Endothelial cell (in vitro differentiated cells): ENCODE measurements around the gene ZNF627. TPM values are rescaled to one million over a fixed set of nuclear protein-coding genes. Genes with fewer than 3 reads are reported as not detected.
"Not testable (repeated sequence)": the region's sequence is repeated elsewhere in the genome, so short reads cannot be mapped to it uniquely, and the experiment has no call there.

Source experiments
- DNase-seq: peaks from one replicate; pipeline ENCODE4 v3.0.0; 2021; ENCODE audit warnings: low spot score
- H3K27ac Mint-ChIP-seq: one replicate; pipeline ENCODE4 v1.8.0; 2021; ENCODE audit warnings: mixed read lengths, inconsistent platforms; ENCODE audit not compliant: unreplicated experiment
- H3K27me3 Mint-ChIP-seq: one replicate; pipeline ENCODE4 v1.8.0; 2021; ENCODE audit warnings: mild to moderate bottlenecking, moderate library complexity, mixed read lengths, inconsistent platforms; ENCODE audit not compliant: unreplicated experiment
- H3K36me3 Mint-ChIP-seq: one replicate; pipeline ENCODE4 v1.8.0; 2021; ENCODE audit warnings: mild to moderate bottlenecking, low read depth, mixed read lengths, inconsistent platforms; ENCODE audit not compliant: unreplicated experiment
- H3K4me1 Mint-ChIP-seq: one replicate; pipeline ENCODE4 v1.8.0; 2021; ENCODE audit warnings: mild to moderate bottlenecking, mixed read lengths, inconsistent platforms; ENCODE audit not compliant: unreplicated experiment
- H3K4me3 Mint-ChIP-seq: one replicate; pipeline ENCODE4 v1.8.0; 2021; ENCODE audit warnings: mild to moderate bottlenecking, mixed read lengths, inconsistent platforms; ENCODE audit not compliant: unreplicated experiment
- H3K9me3 Mint-ChIP-seq: one replicate; pipeline ENCODE4 v1.8.0; 2021; ENCODE audit warnings: mixed read lengths, inconsistent platforms; ENCODE audit not compliant: unreplicated experiment
- CTCF ChIP-seq: fragments of 200-600 bp; sonication (generic); IDR thresholded peaks from one replicate; pipeline ENCODE4 v1.5.0; 2021; ENCODE audit warnings: antibody characterized with exemption; ENCODE audit not compliant: unreplicated experiment
- total RNA-seq: library from RNA; stranded (reverse); fragmentation: NEBNext Ultra II Directional; extraction: Animal tissue kit (Norgen Biotek cat#: 25700); gene quantifications from one replicate; pipeline ENCODE4 v1.2.1, GENCODE V29; 2021; ENCODE audit not compliant: unreplicated experiment

ZNF627 gene
- total RNA-seq, 1 donor from 2014 or later, result 21.9 TPM

DNA sequence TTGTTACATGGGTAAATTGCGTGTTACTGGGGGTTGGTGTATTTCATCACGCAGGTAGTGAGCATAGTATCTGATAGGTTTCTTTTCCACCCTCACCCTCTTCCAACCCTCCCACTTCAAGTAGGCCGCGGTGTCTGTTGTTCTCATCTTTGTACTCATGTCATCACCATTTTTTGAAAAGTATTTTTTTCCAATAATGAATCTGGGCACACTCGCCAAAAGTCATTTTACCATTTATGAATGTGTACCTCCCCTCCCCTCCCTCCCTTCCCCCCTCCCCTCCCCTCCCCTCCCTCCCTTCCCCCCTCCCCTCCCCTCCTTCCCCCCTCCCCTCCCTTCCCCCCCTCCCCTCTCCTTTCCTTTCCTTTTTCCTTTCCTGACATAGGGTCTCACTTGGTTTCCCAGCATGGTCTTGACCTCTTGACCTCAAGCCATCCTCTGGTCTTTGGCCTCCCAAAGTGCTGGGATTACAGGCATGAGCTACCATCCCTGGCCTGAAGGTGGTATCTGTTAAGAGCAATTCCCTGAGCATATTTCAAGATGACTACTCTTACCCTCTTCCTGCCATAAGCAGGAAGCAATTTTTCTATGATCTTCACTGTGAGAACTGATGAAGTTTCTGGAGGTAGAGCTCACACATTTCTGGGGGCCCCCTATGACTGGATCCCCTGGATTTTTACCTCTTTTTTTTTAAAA lies 15.7 kb downstream of the ZNF627 start:
- TF ChIP-seq CTCF, result no peak
- H3K4me3 Mint-ChIP-seq, result peak overlapping the region; percentile 78
- no peak overlapping the region for H3K27ac Mint-ChIP-seq
- peaks cover 54% of the 10 kb centered on the region for H3K36me3 Mint-ChIP-seq
- no peaks in the 10 kb centered on the region for H3K4me1 Mint-ChIP-seq
- H3K9me3 Mint-ChIP-seq, result peaks cover 12% of the 10 kb centered on the region
- DNase-seq, result no peak
- peaks cover 1% of the 10 kb centered on the region for H3K27me3 Mint-ChIP-seq

DNA sequence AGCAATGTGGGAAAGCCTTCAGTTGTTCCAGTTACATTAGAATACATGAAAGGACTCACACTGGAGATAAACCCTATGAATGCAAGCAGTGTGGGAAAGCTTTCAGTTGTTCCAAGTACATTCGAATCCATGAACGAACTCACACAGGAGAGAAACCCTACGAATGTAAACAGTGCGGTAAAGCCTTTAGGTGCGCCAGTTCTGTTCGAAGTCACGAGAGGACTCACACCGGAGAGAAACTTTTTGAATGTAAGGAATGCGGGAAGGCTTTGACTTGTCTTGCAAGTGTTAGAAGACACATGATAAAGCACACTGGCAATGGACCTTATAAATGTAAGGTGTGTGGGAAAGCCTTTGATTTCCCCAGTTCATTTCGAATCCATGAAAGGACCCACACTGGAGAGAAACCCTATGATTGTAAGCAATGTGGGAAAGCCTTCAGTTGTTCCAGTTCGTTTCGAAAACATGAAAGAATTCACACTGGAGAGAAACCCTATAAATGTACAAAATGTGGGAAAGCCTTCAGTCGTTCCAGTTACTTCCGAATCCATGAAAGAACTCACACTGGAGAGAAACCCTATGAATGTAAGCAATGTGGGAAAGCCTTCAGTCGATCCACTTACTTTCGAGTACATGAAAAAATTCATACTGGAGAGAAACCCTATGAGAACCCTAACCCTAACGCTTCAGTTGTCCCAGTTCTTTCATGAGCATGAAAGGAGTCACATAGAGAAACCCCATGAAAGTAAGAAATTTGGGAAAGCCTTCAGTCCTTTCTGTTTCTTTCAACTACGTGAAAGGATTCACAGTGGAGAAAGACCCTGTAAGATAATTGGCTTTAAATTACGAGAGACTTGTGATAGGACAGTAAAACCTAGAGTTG lies 20.1 kb downstream of the ZNF627 start:
- no peaks in the 10 kb centered on the region for H3K4me1 Mint-ChIP-seq
- no peak for TF ChIP-seq CTCF
- H3K9me3 Mint-ChIP-seq, result peaks cover 12% of the 10 kb centered on the region
- DNase-seq, result no peak
- H3K27me3 Mint-ChIP-seq, result peaks cover 1% of the 10 kb centered on the region
- no peak overlapping the region for H3K27ac Mint-ChIP-seq
- peak overlapping the region; percentile 85 for H3K4me3 Mint-ChIP-seq
- peaks cover 76% of the 10 kb centered on the region for H3K36me3 Mint-ChIP-seq

DNA sequence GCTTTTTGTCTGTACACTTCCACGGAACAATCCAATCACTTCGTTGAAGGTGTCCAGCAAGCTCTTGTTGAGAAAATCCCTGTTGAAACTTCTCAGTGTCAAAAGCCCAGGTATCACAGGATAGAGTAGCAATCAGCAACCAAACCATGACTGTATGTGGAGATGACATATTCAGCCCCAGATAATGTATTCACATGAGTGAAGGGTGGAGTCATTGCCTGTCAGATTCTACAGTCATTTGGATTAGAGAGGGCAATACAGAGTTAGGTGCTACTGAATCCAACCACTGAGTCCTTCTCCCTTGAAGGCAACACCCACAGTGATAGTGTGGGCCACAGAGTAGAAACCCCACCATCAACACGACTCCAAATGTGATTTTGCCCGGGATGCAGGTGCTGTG lies 23.3 kb downstream of the ZNF627 start:
- peaks cover 52% of the 10 kb centered on the region for H3K36me3 Mint-ChIP-seq
- no peak for TF ChIP-seq CTCF
- H3K9me3 Mint-ChIP-seq, result peaks cover 17% of the 10 kb centered on the region
- DNase-seq, result no peak
- no peak overlapping the region for H3K27ac Mint-ChIP-seq
- peaks cover 3% of the 10 kb centered on the region for H3K27me3 Mint-ChIP-seq
- peaks cover 6% of the 10 kb centered on the region for H3K4me1 Mint-ChIP-seq
- peak overlapping the region; percentile 65 for H3K4me3 Mint-ChIP-seq

- Mint-ChIP-seq H3K36me3 (peaks cover 38% of the 10 kb centered on the region), H3K9me3 (peaks cover 10% of the 10 kb centered on the region)
- not testable (repeated sequence) for H3K27ac Mint-ChIP-seq, H3K27me3 Mint-ChIP-seq, H3K4me3 Mint-ChIP-seq, H3K4me1 Mint-ChIP-seq, DNase-seq
Measured at GRCh38 chr19:11622401-11622800, 25.1 kb downstream of the ZNF627 start.

- Mint-ChIP-seq H3K36me3 (peaks cover 21% of the 10 kb centered on the region), H3K27me3 (peaks cover 3% of the 10 kb centered on the region), H3K27ac (no peak overlapping the region), H3K4me1 (peaks cover 6% of the 10 kb centered on the region), H3K9me3 (peaks cover 6% of the 10 kb centered on the region), H3K4me3 (peak overlapping the region; percentile 45)
- DNase-seq, result no peak
- no peak for TF ChIP-seq CTCF
Measured at GRCh38 chr19:11624069-11624463, 26.8 kb downstream of the ZNF627 start.
